Posterior vena cava (tissue), 2 donors: ENCODE data around the gene ARHGEF26. TPM values are rescaled to one million over a fixed set of nuclear protein-coding genes. Genes with fewer than 3 reads are reported as not detected.

ENCODE experiments used
- DNase-seq: peaks from one replicate; pipeline ENCODE4 v3.0.0-alpha.2; 2020; ENCODE audit warnings: low spot score
- intact Hi-C, 2 donors: fragments of 100-400 bp; cut with DNase I; formaldehyde crosslinking; loops; one replicate each; pipeline versions ENCODE4 v1.14.1 to v1.14.2; 2022 to 2023
- total RNA-seq, 2 donors: library from RNA; stranded (reverse); fragmentation: NEBNext Ultra II Directional; extraction: Animal tissue kit (Norgen Biotek cat#: 25700); gene quantifications; one replicate each; pipeline ENCODE4 v1.2.1, GENCODE V29; 2021
- donor health status: DM: yes; HTN: yes; CAD: no.
- donor health status: DM: yes; HTN: yes; CAD: no.

ARHGEF26 gene
- total RNA-seq, 2 donors from 2014 or later = 14.4 to 24.9 TPM

- intact Hi-C loops = no loop called here
- no peak for DNase-seq
Observed at GRCh38 chr3:154235330-154235729, 114.1 kb downstream of the ARHGEF26 start.

GRCh38 chr3:154236331-154236730 lies 115.1 kb downstream of the ARHGEF26 start:
- intact Hi-C loops = no loop called here

GRCh38 chr3:154240235-154240634 lies 119.0 kb downstream of the ARHGEF26 start:
- no peak for DNase-seq
- intact Hi-C loops = loop anchor here in 1 of 2 donors (10.0 kb wide), 2 partner anchors 115 to 1195 kb away; partner anchors contain the start of gene ARHGEF26

More at GRCh38 chr3:154236331-154236730, 115.1 kb downstream of the ARHGEF26 start:
- DNase-seq = no peak

GRCh38 chr3:154241496-154241895 lies 120.3 kb downstream of the ARHGEF26 start:
- no peak for DNase-seq
- intact Hi-C loops = loop anchor here in 1 of 2 donors (10.0 kb wide), 2 partner anchors 117 to 1197 kb away; partner anchors contain the start of gene ARHGEF26

- intact Hi-C loops = loop anchor here in 1 of 2 donors (10.0 kb wide), 2 partner anchors 118 to 1198 kb away; partner anchors contain the start of gene ARHGEF26
- no peak for DNase-seq
Observed at GRCh38 chr3:154242766-154243165, 121.6 kb downstream of the ARHGEF26 start.

GRCh38 chr3:154243353-154243752 lies 122.2 kb downstream of the ARHGEF26 start:
- DNase-seq = no peak
- intact Hi-C loops = loop anchor here in 1 of 2 donors (10.0 kb wide), 2 partner anchors 119 to 1199 kb away; partner anchors contain the start of gene ARHGEF26

GRCh38 chr3:154244644-154245043 lies 123.5 kb downstream of the ARHGEF26 start:
- intact Hi-C loops = loop anchor here in 1 of 2 donors (10.0 kb wide), 2 partner anchors 120 to 1200 kb away; partner anchors contain the start of gene ARHGEF26
- DNase-seq = no peak

- intact Hi-C loops = loop anchor here (1.0 to 10.0 kb wide), 3 partner anchors 36 to 1203 kb away; partner anchors contain the start of gene ARHGEF26 (in 1 of the 2)
- DNase-seq = no peak
Observed at GRCh38 chr3:154247806-154248415, 126.7 kb downstream of the ARHGEF26 start.

GRCh38 chr3:154250291-154250690 lies 129.1 kb downstream of the ARHGEF26 start:
- intact Hi-C loops = loop anchor here (10.0 kb wide), 2 partner anchors 155 to 255 kb away; no protein-coding TSS in a partner anchor
- no peak for DNase-seq

- no peak for DNase-seq
- intact Hi-C loops = loop anchor here (10.0 kb wide), 2 partner anchors 157 to 257 kb away; no protein-coding TSS in a partner anchor
Observed at GRCh38 chr3:154251610-154252009, 130.4 kb downstream of the ARHGEF26 start.

GRCh38 chr3:154252759-154253638 lies 131.8 kb downstream of the ARHGEF26 start:
- DNase-seq = peak; percentile 97
- intact Hi-C loops = loop anchor here (10.0 kb wide), 2 partner anchors 158 to 258 kb away; no protein-coding TSS in a partner anchor

- DNase-seq = no peak
- intact Hi-C loops = loop anchor here (10.0 kb wide), 2 partner anchors 160 to 260 kb away; no protein-coding TSS in a partner anchor
Observed at GRCh38 chr3:154254527-154254926, 133.3 kb downstream of the ARHGEF26 start.

- DNase-seq = no peak
- intact Hi-C loops = no loop called here
Observed at GRCh38 chr3:154273381-154273780, 152.2 kb downstream of the ARHGEF26 start.

- intact Hi-C loops = no loop called here
- DNase-seq = no peak
Observed at GRCh38 chr3:154274348-154274747, 153.2 kb downstream of the ARHGEF26 start.

- intact Hi-C loops = no loop called here
- no peak for DNase-seq
Observed at GRCh38 chr3:154275292-154275691, 154.1 kb downstream of the ARHGEF26 start.

GRCh38 chr3:154275965-154276364 lies 154.8 kb downstream of the ARHGEF26 start:
- no peak for DNase-seq
- intact Hi-C loops = no loop called here

- DNase-seq = no peak
Observed at GRCh38 chr3:154280161-154280560, 159.0 kb downstream of the ARHGEF26 start.

GRCh38 chr3:154285221-154285620 lies 164.0 kb downstream of the ARHGEF26 start:
- intact Hi-C loops = no loop called here
- DNase-seq = no peak

More at GRCh38 chr3:154280161-154280560, 159.0 kb downstream of the ARHGEF26 start:
- intact Hi-C loops = no loop called here

- peak; percentile 65 for DNase-seq
- intact Hi-C loops = no loop called here
Observed at GRCh38 chr3:154290187-154290586, 169.0 kb downstream of the ARHGEF26 start.

- DNase-seq = no peak
- intact Hi-C loops = no loop called here
Observed at GRCh38 chr3:154294016-154294415, 172.8 kb downstream of the ARHGEF26 start.
